Middle frontal gyrus (tissue), 1 donor: Measurements from ENCODE around the gene KCNJ12.
"Not testable (repeated sequence)": the region's sequence is repeated elsewhere in the genome, so short reads cannot be mapped to it uniquely, and the experiment has no call there.

ENCODE experiments used
- DNase-seq: peaks from one replicate; pipeline ENCODE4 v3.0.0-alpha.2; 2015; ENCODE audit warnings: low spot score; ENCODE audit errors: extremely low spot score

Gene KCNJ12

DNA sequence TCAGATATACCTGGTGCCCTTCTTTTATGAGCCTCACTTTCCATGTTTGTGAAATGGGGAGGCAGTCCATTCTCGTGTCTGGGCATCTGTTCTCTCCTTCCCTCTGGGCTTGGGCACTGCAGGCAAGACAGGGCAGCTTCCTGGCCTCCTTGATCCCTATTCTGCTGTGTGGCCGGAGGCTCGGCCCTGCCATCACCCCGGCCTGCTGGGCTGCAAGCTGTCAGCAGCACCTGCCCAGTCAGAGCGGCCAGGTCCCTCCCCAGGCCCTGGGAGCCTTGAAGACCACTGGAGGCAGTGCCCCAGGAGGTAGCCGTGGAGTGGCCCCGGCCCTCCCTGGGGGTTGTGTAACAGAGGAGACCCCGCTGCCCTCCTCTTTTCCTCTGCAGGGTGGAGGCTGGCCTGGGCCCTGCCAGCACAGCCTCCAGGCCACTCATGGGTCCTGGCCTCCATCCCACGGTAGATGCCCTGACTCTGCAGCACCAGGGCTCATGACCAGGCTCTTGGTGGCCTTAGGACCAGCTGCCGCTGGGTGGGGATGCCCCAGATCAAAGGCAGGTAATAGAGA is 9.2 kb downstream of the KCNJ12 start:
- DNase-seq = no peak

DNA sequence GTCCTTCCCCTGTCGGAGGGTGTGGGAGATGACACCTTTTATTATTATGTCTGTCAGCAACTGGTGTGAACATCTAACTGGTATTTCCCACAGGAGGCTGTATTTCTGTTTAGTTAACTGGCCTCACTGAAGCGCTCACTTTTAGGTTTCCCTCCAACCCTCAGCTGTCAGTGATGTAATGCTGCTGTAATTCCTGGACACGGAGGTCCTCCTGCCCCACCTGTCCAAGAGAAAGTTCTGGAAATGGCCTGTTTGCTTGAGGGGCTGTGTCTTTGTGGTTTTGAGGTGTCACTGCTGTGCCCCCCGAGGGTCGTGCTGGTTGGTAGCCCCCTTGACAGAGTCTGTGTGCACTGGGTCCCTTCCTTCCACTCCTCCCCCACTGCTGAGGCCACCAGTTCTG is 11.5 kb downstream of the KCNJ12 start:
- no peak for DNase-seq

DNA sequence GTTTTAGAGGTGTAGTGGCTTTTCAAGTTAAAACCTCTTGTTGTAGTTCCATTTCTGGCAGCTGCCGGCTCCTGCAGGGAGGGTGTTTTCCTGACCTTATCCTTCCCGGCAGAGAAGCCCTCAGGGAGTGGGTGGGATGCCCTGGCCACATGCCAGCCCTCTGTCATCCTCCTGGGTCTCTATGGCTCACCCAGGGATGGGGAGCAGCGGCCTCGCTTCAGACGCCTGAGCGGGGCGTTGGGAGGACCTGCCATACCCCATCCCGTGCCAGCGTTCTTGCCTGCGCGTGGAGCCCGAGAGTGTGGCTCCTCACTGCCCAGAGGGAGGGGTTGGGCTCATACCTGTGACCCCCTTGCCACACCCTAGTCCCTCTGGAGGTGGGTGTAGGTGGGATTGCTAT is 11.9 kb downstream of the KCNJ12 start:
- DNase-seq = no peak

DNA sequence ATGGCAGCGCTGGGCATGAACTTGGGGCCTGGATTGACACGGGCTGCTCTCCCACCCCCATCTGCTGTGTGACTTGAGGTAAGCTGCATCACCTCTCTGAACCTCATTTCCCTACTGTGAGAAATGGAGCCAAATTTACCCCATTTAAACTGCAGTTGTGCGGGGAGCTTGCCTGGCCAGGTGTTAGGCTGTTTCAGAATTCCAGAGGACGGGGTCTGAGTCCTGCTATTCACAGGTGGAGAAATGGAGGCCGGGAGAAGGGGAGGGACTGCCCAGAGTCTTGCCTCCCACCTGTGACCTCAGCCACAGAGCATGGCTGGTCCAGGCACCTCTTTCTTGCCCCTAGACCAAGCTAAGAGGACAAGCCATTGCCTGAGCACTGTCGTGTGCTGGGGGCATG is 12.8 kb downstream of the KCNJ12 start:
- DNase-seq = no peak

DNA sequence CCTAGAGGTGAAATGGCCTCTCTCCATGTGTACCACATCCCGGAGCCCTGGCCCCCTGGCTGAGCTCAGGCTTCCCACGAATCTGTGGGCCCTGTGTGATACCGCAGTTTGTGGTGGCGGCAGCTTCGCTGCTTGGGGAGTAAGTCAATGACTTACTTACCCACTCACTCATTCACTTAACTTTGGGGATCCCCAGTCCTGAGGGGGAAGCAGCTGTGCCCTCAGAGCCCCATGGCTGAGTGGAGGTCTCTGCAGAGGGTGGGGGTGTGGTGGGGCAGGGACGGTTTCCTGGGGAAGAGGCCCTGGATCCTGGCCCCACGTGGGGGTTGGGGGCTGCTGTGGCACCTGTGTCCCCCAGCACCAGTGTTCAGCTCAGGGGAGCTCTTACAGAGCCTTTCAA is 13.2 kb downstream of the KCNJ12 start:
- DNase-seq = no peak

DNA sequence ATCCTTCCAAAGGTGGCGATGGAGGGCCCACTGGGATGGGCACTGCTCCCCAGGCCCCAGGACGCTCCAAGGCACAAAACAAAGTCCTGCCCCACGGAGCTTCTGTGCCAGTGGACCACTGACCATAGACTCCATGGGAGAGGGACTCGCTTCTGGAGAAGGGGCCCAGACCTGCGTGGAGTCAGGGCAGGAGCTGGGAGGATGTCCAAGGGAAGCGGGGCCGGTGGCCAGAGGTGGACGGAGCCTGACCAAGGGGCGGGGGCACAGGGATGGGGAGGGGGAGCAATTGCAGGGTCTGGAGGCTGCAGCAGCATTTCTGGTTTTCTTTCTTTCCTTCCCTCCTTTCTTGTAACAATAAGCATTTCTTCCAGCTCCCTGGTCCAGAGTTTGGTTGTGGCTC is 14.1 kb downstream of the KCNJ12 start:
- no peak for DNase-seq

DNA sequence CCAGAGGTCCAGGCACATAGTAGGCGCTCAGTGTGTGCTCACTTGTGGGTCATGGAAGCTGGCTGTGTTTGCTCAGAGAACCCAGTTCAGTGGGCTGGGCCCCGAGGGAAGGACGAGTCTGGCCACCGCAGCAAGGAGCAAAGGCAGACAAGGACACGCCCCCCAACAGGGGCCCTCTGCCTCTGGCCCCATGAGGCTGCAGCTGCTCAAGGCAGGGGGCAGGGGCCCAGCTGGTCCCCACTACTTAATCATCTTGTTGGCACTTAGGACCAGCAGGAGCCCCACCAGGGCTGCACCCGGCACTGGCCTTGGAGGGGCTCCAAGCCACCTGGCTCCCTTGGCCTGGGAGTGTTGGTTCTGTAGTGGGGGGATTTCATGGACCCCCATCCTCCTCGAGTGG is 16.1 kb downstream of the KCNJ12 start:
- DNase-seq = no peak

DNA sequence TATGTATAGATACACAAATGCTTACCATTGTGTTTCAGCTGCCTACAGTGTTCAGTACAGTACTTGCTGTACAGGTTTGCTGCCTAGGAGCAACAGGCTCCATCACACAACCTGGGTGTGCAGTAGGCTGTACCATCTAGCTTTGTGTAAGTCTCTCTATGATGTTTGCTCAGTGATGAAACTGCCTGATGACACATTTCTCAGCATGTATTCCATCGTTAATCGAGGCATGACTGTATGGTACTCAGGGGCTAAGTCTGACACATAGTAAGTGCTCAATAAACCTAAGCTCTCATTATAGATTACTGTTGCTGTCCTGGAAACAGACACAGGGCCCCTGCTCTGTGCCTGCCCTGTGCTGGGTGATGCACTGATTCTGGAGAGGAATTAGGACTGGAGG is 18.1 kb downstream of the KCNJ12 start:
- no peak for DNase-seq

DNA sequence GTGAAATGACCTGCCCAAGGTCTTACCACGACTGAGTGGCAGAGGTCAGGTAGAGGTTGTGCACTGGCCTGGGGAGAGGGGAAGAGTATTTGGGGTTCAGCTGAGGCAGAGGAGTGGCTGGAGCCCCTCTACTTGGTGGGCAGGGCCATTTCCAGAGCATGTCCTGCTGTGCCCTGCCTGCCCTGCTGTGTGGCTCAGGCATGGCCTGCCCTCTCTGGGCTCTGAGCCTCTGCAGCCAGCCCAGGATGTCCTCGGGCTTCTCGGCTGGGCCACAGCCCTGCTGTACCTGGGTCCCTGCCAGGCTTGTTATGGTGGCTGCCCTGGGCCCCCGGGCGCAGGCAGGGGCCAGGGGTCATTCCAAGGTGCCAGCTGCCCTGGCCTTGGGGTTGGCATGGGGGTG is 19.6 kb downstream of the KCNJ12 start:
- DNase-seq = no peak

DNA sequence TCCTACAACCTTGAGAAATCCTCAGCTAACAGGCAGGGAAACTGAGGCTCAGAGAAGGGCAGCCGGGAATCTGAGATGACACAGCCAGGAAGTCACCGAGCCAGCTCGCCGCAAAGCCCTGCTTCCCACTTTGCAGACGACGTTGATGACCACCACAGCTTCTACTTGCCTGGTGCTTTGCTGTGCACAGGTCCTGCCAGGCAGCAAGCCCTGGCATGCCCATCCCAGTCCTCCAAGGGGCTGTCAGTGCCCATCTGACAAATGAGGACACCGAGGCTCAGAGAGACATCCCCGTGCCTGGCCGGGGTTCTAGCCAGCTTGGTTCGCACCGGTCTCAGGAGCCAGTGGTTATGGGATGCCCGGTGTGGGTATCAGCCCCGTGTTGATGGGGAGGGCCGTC is 20.1 kb downstream of the KCNJ12 start:
- DNase-seq = no peak

DNA sequence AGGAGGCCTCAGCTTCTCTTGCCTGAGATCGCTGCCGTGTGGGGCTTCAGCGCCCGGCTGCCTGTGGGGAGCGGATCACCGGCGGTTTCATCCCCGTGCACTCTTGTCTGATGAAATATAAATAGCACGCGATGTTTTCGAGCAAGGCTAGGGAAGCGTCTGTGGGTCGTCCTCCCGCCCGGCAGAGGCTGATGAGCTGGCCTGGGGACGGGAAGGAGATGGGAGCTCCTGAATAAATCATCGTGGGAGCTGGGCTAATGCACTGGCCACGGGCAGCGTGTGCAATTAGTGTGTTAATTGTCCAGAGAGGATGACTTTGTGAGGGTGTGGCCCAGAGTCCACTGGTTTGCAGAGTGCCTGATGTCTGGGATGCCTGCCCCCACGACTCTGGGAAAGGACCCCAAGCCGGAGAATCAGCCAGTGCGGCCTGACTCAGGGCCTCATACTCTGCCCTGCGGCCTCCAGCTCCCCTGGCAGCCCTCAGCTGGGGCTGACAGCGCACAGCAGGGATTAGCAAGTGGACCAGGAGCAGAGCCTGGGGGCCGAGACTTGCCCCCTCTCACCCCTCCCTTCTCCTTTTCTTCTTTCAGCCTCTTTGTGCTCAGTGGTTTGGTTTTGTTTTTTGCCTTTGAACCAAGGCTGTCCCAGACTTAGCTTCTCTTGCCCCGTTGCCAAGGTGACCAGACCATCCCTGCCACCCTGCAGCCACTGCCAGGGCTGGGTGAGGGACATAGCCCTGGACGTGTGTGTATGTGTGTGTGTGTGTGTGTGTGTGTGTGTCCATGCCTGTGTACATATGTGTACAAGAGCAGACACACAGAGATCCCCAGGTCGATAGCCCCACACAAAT is 21.4 kb downstream of the KCNJ12 start:
- no peak for DNase-seq

DNA sequence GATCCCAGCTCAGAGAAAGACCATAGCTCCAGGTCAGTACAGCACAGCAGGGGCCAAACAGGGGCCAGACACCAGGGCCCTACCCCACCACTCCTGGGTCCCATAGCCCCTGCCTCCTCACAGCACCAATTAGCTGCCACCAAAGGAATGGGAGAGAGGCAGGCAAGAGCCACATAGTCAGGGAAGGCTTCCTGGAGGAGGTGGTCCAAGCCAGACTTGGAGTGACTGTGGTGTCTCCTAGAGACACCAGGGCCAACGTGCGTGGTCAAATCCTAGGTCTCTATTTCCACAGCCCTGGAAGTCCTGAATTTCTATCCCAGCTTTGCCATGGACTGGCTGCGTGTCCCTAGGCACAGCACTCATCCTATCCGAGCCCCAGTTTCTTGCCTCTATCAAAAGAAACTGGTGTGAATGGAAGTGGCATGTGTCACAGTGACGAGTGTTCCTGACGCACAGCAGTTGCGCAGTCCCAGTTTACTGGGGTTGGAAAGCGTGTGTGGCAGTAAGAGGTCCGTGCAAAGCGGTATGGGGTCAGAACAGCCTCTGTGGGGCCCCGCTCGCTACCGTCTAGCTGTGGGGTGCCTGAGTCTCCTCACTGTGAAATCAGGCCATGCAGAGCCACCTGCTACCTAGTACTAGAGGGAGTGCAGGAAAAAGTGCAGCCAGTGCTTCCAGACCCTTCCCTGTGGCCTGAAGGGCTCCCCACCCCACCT is 23.5 kb downstream of the KCNJ12 start:
- DNase-seq = no peak

DNA sequence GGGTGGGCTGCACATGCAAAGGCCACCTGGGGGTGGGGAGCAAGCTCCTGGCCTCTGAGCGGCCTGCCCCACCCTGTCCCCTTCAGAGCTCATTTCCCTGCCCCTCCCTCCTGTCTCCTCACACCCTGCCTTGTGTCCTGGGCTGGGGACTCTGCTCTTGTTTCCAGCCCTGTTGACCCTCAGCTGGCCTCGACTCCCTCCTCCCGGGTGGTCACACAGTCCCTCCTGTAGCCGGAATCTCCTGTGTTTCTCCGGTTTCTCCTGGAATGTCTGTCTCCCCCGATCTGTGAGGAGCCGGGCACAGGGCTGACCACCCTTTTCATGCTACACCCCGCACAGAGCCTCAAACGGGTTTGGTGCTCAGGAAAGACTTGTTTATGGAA is 24.0 kb downstream of the KCNJ12 start:
- not testable (repeated sequence) for DNase-seq

DNA sequence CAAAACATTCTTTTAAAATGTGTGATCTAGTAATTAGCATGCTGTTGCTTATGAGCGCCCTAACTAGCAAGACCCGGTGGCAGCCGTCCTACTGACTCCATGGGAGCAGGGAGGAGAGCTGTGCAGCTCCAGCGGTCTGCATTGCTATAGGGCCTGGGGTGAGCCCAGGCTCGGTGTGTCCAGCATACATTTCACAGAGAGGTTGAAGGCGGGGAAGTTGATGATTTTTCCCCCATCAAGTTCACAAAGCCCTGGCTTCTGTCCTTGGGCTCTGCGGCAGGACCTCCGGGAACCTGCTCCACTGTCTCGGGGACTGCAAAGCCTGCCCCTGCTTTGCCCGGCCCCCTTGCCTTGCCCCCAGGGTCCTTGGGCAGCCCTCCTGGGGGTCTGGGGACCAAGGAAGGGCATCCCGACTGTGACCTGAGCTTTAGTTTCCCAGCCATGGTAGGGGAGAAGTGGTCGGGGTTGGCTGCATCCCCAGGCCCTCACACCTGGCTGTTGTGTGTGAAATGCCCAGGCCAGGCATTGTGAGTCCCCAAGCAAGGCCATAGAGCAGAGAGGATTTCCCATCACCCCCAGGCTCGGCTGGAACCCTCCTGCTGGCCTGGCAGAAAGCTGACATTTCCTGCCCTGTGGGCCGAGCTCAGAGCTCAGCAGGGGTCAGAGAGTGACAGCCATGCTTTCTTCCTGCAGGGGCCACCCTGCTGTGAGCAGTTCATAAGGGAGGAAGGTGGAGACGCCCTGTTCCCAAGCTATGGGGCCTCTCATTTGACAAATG is 24.8 kb downstream of the KCNJ12 start:
- DNase-seq = no peak

DNA sequence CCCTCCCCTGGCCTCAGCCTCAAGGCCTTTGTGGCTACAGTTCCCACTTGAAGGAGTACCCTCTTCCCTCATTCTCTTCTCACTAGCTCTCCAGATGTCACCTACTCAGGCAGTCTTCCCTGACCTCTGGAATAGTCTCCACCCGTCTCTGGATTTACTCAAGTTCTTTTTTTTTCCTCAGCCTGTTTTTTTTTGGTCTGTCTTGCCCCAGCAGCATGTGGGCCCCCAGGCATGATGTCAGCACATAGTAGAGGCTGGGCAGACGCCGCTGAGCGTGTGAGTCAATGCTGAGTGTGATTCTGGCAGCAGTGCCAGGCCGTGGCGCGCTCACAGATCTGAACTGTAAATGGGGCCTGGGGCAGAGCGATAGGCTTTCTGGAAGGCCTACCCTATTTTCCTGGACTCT is 26.0 kb downstream of the KCNJ12 start:
- DNase-seq = peak; percentile 41

DNA sequence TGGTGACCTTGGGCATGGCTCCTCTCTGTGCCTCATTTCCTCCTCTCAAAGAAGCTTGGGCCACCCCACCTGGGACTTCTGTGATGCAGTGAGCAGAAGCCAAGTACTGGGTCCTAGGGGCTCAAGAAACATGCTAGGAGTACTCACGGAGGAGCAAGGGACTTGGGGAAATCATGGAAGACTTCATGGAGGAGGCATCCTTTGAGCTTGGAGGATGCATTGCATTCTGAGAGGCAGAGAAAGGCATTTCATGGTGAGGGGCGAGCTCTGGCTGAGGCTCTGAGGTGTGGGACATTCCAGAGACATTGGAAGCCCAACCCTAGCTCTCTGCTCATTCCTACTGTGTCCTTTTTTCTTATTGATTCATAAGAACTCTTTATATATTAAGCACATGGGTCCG is 26.8 kb downstream of the KCNJ12 start:
- DNase-seq = not testable (repeated sequence)

DNA sequence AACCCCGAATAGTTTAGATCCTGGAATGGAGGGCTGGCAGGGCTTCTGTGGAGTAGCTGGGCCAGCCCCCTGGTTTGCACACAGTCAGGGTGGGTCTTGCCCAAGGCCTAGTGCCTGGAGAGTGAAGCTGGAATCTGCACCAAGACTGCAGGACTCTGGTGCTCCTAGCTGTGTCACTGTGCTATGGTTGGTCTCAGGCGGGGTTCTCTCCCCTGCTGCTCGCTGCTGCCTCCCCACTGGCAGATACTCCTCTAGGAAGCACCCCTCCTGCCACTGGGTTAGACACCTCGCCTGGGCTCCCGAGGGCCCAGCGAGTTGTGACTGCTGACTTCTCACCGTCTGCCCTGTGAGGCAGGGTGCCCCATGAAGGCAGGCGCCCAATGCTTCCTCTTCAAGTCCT is 27.9 kb downstream of the KCNJ12 start:
- not testable (repeated sequence) for DNase-seq

DNA sequence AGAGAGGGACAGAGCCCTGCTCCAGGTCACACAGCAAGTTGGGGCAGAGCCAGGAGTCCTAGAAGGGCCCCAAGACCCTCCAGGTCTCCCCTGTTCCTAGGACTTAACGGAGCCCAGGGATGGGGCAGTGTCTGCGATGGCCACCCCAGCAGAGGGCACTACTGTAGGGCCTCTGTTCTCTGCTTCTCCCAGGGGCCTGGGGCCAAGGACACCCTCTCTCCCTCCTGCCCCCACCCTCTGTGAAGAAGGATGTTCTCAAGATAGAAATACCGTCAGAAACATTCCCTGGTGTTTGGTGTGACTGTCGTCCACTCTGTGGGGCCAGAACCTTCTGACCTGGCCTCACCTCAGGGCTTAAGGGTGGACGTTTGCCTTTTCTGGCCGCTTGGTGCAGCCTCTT is 28.4 kb downstream of the KCNJ12 start:
- DNase-seq = not testable (repeated sequence)

DNA sequence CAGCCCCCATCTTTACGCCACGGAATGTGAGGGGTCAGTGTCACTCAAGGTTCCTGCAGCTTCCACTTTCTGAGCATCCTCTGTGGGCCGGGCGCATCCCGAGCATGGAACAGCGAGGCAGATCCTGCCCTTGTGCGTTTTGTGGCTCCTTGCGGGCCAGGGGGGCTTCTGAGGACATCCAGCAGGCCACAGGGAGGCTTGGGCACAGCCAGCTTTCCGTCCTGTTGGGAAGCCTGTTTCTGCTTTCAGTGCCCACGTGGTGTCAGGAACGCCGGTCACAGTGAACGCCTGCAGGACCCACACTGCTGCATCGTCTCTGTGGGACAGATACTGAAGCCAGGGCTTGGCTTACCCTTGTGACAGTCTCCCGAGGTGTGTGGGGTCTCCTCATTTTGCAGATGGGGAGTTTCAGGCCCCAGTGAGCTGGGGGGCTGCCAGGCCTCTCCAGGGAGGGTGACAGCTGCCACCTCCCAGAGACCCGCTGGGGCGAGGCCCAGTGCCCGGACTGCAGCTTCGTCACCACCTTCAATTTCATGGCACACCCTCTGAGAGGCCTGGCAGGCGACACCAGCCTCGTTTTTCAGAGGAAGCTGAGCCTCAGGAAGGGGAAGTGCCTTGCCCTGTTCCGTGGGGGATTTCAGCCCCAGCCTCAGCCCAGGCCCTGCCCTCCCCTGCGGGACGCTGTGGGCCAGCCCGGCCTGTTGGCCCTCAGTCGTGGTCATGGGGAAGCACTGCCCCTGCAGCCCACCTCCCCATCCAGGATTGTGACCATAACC is 29.0 kb downstream of the KCNJ12 start:
- not testable (repeated sequence) for DNase-seq

DNA sequence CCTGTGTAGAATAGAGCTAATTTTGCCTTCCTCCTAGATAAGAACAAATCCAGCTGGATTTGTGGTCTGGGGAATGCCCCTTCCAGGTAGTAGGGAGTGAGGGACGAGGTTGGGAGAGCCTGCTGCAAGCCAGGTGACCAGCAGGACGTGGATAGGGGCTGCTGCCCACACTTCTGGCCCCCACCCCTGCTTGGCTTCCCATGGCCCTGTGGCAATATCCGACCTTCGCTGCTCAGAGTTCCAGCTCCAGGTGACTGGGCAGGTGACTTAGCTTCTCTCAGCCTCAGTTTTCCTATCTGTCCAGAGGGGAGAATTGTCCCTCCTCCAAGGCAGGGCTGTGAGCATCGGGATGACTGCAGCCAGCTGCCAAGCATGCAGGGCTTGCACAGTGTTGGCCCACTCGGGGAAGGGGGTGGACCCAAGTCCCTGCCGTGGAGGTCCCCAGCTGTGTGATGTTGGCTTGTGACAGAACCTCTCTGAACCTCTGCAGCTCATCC is 29.8 kb downstream of the KCNJ12 start:
- not testable (repeated sequence) for DNase-seq
